Activated effector memory CD4-positive, alpha-beta T cell treated with Interleukin-2 at 50 U/mL for 16 hours (primary cell): ENCODE measurements around the gene KLRF2.
"Not testable (repeated sequence)": the region's sequence is repeated elsewhere in the genome, so short reads cannot be mapped to it uniquely, and the experiment has no call there.

Experiments
- DNase-seq: peaks from one replicate; pipeline ENCODE4 v3.0.0-alpha.2; 2020

KLRF2 gene

GRCh38 chr12:9881246-9881645 is at the start of gene KLRF2:
Gene KLRF2, plus strand, starts transcription at chr12:9881489. Its CDS starts 107 bp downstream, at chr12:9881596.
- DNase-seq = no peak

- no peak for DNase-seq
Measured at GRCh38 chr12:9831720-9832119, 49.6 kb upstream of the KLRF2 start.

GRCh38 chr12:9843407-9843806 is 37.9 kb upstream of the KLRF2 start:
- DNase-seq = no peak

- no peak for DNase-seq
Measured at GRCh38 chr12:9848899-9849298, 32.4 kb upstream of the KLRF2 start.

- DNase-seq = no peak
Measured at GRCh38 chr12:9851050-9851449, 30.2 kb upstream of the KLRF2 start.

GRCh38 chr12:9851927-9852326 is 29.4 kb upstream of the KLRF2 start:
- DNase-seq = no peak

GRCh38 chr12:9856151-9856550 is 25.1 kb upstream of the KLRF2 start:
- DNase-seq = no peak

- no peak for DNase-seq
Measured at GRCh38 chr12:9856894-9857293, 24.4 kb upstream of the KLRF2 start.

- DNase-seq = no peak
Measured at GRCh38 chr12:9858135-9858534, 23.2 kb upstream of the KLRF2 start.

- no peak for DNase-seq
Measured at GRCh38 chr12:9864913-9865675, 16.2 kb upstream of the KLRF2 start.

- DNase-seq = no peak
Measured at GRCh38 chr12:9866860-9867269, 14.4 kb upstream of the KLRF2 start.

GRCh38 chr12:9867531-9867930 is 13.8 kb upstream of the KLRF2 start:
- DNase-seq = no peak

- DNase-seq = no peak
Measured at GRCh38 chr12:9868311-9868801, 12.9 kb upstream of the KLRF2 start.

- no peak for DNase-seq
Measured at GRCh38 chr12:9868951-9869306, 12.4 kb upstream of the KLRF2 start.

GRCh38 chr12:9869307-9870161 is 11.8 kb upstream of the KLRF2 start, which contains the start of gene CLEC2B:
Gene CLEC2B, minus strand, starts transcription at chr12:9869354.
- DNase-seq = no peak

- DNase-seq = no peak
Measured at GRCh38 chr12:9870286-9870866, 10.9 kb upstream of the KLRF2 start.

- DNase-seq = no peak
Measured at GRCh38 chr12:9872162-9872561, 9.1 kb upstream of the KLRF2 start.

GRCh38 chr12:9872742-9873141 is 8.5 kb upstream of the KLRF2 start:
- DNase-seq = no peak

GRCh38 chr12:9876120-9876519 is 5.2 kb upstream of the KLRF2 start:
- not testable (repeated sequence) for DNase-seq

- DNase-seq = no peak
Measured at GRCh38 chr12:9880532-9881078, 684 bp upstream of the KLRF2 start.

- no peak for DNase-seq
Measured at GRCh38 chr12:9881988-9882387, 699 bp downstream of the KLRF2 start.

- DNase-seq = no peak
Measured at GRCh38 chr12:9883175-9883574, 1.9 kb downstream of the KLRF2 start.

- DNase-seq = no peak
Measured at GRCh38 chr12:9888665-9889273, 7.5 kb downstream of the KLRF2 start.
